HEK293 (cell line): Measurements from ENCODE around the gene SIK3.

Source experiments
- CTCF ChIA-PET: fragments of 350-600 bp; formaldehyde crosslinking; extraction: SDS; loops from one replicate; lab custom pipeline; 2021; ENCODE audit warnings: antibody characterized with exemption; lab: Yijun Ruan, JAX
- POLR2A ChIA-PET: fragments of 300-600 bp; formaldehyde crosslinking; extraction: SDS; loops from one replicate; lab custom pipeline; 2020; ENCODE audit warnings: antibody characterized with exemption, inconsistent platforms; lab: Yijun Ruan, JAX
- H3K27ac ChIP-seq: fragments of 200-500 bp; sonication (Bioruptor generic); 2 replicates; pipeline ENCODE4 v1.5.1; 2014; ENCODE audit warnings: low read depth, low read length, control low read depth, inconsistent platforms; ENCODE audit errors: extremely low read depth
- H3K36me3 ChIP-seq, 2 experiments: fragments of 200-500 bp in 1 of 2; sonication (Bioruptor generic) in 1 of 2; 1 replicate in 1 of 2; 2 replicates in 1 of 2; pipeline ENCODE4 v1.5.1; 2014 to 2017; ENCODE audit warnings: inconsistent platforms in 2 of 2, low read length in 2 of 2; ENCODE audit not compliant: control insufficient read depth in 2 of 2, insufficient read depth in 1 of 2
- H3K4me1 ChIP-seq: fragments of 200-500 bp; sonication (Bioruptor generic); 2 replicates; pipeline ENCODE4 v1.5.1; 2014; ENCODE audit warnings: mild to moderate bottlenecking, low read length, inconsistent platforms; ENCODE audit not compliant: control insufficient read depth, insufficient read depth
- H3K4me3 ChIP-seq: 2 replicates; pipeline ENCODE4 v1.5.1; 2011; ENCODE audit warnings: low read depth, mild to moderate bottlenecking, control low read depth, low read length, moderate library complexity
- H3K9me3 ChIP-seq: fragments of 200-500 bp; sonication (Bioruptor generic); 2 replicates; pipeline ENCODE4 v1.5.1; 2014; ENCODE audit warnings: low read depth, low read length, inconsistent platforms; ENCODE audit not compliant: control insufficient read depth, insufficient read depth
- ATF2 ChIP-seq: fragments of 450-650 bp; formaldehyde crosslinking; IDR thresholded peaks from 2 replicates; pipeline ENCODE4 v1.5.1; 2016; ENCODE audit warnings: missing biosample characterization, missing genetic modification characterization, low read depth
- BCL11B ChIP-seq: fragments of 450-650 bp; formaldehyde crosslinking; IDR thresholded peaks from 2 replicates; pipeline ENCODE4 v1.5.1; 2016; ENCODE audit warnings: low read depth, missing biosample characterization, missing genetic modification characterization
- FEZF1 ChIP-seq: fragments of 450-650 bp; formaldehyde crosslinking; IDR thresholded peaks from 2 replicates; pipeline ENCODE4 v1.5.1; 2016; ENCODE audit warnings: missing biosample characterization, missing genetic modification characterization
- GLIS2 ChIP-seq: fragments of 450-650 bp; formaldehyde crosslinking; IDR thresholded peaks from 2 replicates; pipeline ENCODE4 v1.5.1; 2016; ENCODE audit warnings: missing biosample characterization, missing genetic modification characterization
- HOXA7 ChIP-seq: sonication (generic); formaldehyde crosslinking; IDR thresholded peaks from 2 replicates; pipeline ENCODE4 v1.8.1; 2022; ENCODE audit warnings: missing genetic modification reagents, borderline replicate concordance
- HOXD13 ChIP-seq: sonication (generic); formaldehyde crosslinking; IDR thresholded peaks from 2 replicates; pipeline ENCODE4 v1.8.0; 2022; ENCODE audit warnings: missing genetic modification reagents, borderline replicate concordance
- KLF1 ChIP-seq: fragments of 450-650 bp; formaldehyde crosslinking; IDR thresholded peaks from 2 replicates; pipeline ENCODE4 v1.5.1; 2016; ENCODE audit warnings: missing biosample characterization, missing genetic modification characterization
- KLF9 ChIP-seq: fragments of 450-650 bp; formaldehyde crosslinking; IDR thresholded peaks from 2 replicates; pipeline ENCODE4 v1.5.1; 2016; ENCODE audit warnings: missing biosample characterization, missing genetic modification characterization, low read depth
- PRDM1 ChIP-seq: fragments of 450-650 bp; formaldehyde crosslinking; IDR thresholded peaks from 2 replicates; pipeline ENCODE4; 2016; ENCODE audit warnings: missing biosample characterization, missing genetic modification characterization
- PRDM6 ChIP-seq: fragments of 450-650 bp; formaldehyde crosslinking; IDR thresholded peaks from 2 replicates; pipeline ENCODE4 v1.5.1; 2017; ENCODE audit warnings: missing biosample characterization, missing genetic modification characterization
- SCRT1 ChIP-seq: fragments of 450-650 bp; formaldehyde crosslinking; IDR thresholded peaks from 2 replicates; pipeline ENCODE4 v1.5.1; 2016; ENCODE audit warnings: missing biosample characterization, missing genetic modification characterization, borderline replicate concordance
- ZBTB17 ChIP-seq: fragments of 450-650 bp; formaldehyde crosslinking; IDR thresholded peaks from 2 replicates; pipeline ENCODE4 v1.5.1; 2016; ENCODE audit warnings: missing biosample characterization, missing genetic modification characterization
- ZBTB6 ChIP-seq: fragments of 450-650 bp; formaldehyde crosslinking; IDR thresholded peaks from 2 replicates; pipeline ENCODE4 v1.5.1; 2017; ENCODE audit warnings: missing biosample characterization, missing genetic modification characterization
- ZBTB7A ChIP-seq: fragments of 450-650 bp; formaldehyde crosslinking; IDR thresholded peaks from 2 replicates; pipeline ENCODE4 v1.5.1; 2016; ENCODE audit warnings: low read depth, missing biosample characterization, missing genetic modification characterization
- ZFHX2 ChIP-seq: fragments of 450-650 bp; formaldehyde crosslinking; conservative IDR thresholded peaks from 2 replicates; pipeline ENCODE4 v1.5.1; 2016; ENCODE audit warnings: missing biosample characterization, missing genetic modification characterization
- ZNF148 ChIP-seq: fragments of 450-650 bp; formaldehyde crosslinking; IDR thresholded peaks from 2 replicates; pipeline ENCODE4 v1.5.0; 2017; ENCODE audit warnings: missing biosample characterization, missing genetic modification characterization, borderline replicate concordance
- ZNF174 ChIP-seq: fragments of 450-650 bp; formaldehyde crosslinking; IDR thresholded peaks from 2 replicates; pipeline ENCODE4 v1.5.0; 2017; ENCODE audit warnings: missing biosample characterization, mild to moderate bottlenecking, missing genetic modification characterization
- ZNF175 ChIP-seq: fragments of 450-650 bp; formaldehyde crosslinking; IDR thresholded peaks from 2 replicates; pipeline ENCODE4 v1.5.1; 2016; ENCODE audit warnings: missing biosample characterization, missing genetic modification characterization
- ZNF248 ChIP-seq: fragments of 450-650 bp; formaldehyde crosslinking; IDR thresholded peaks from 2 replicates; pipeline ENCODE4 v1.5.1; 2017; ENCODE audit warnings: missing biosample characterization, missing genetic modification characterization
- ZNF37A ChIP-seq: fragments of 450-650 bp; IDR thresholded peaks from 2 replicates; pipeline ENCODE4 v1.5.1; 2018; ENCODE audit warnings: missing biosample characterization, missing genetic modification characterization
- ZNF654 ChIP-seq: fragments of 450-650 bp; formaldehyde crosslinking; IDR thresholded peaks from 2 replicates; pipeline ENCODE4 v1.5.1; 2016; ENCODE audit warnings: low read depth, missing biosample characterization, missing genetic modification characterization
- ZNF677 ChIP-seq: fragments of 450-650 bp; IDR thresholded peaks from 2 replicates; pipeline ENCODE4 v1.5.0; 2018; ENCODE audit warnings: missing biosample characterization, mild to moderate bottlenecking, missing genetic modification characterization, moderate library complexity
- ZNF692 ChIP-seq: fragments of 450-650 bp; formaldehyde crosslinking; IDR thresholded peaks from 2 replicates; pipeline ENCODE4 v1.5.1; 2016; ENCODE audit warnings: missing biosample characterization, missing genetic modification characterization
- ZNF776 ChIP-seq: fragments of 450-650 bp; formaldehyde crosslinking; IDR thresholded peaks from 2 replicates; pipeline ENCODE4 v1.5.0; 2017; ENCODE audit warnings: missing biosample characterization, missing genetic modification characterization, borderline replicate concordance

Gene SIK3

GRCh38 chr11:116958246-116958645 is 140.0 kb downstream of the SIK3 start:
- no peak overlapping the region for H3K27ac ChIP-seq
- H3K4me1 ChIP-seq, result peaks cover 3% of the 10 kb centered on the region
- CTCF ChIA-PET, result interaction anchor here (0.6 to 0.8 kb wide), 3 partner anchors 26 to 263 kb away, joined by 4 read pairs; no protein-coding TSS in a partner anchor
- peaks cover 0 to 11% of the 10 kb centered on the region in 2 experiments; a peak in 1 of 3 replicates for H3K36me3 ChIP-seq
- H3K4me3 ChIP-seq, result no peak overlapping the region
- TF ChIP-seq PRDM1 (tag by site-specific recombination) (0 out of 2 replicates have a peak, but pooled peaks have one; percentile 25), ZNF37A (tag by site-specific recombination) (no peak), HOXA7 (CRISPR knock-in tag) (no peak), ZBTB17 (tag by site-specific recombination) (0 out of 2 replicates have a peak, but pooled peaks have one; percentile 17), SCRT1 (tag by site-specific recombination) (no peak), KLF1 (tag by site-specific recombination) (peak; percentile 68), ZBTB7A (tag by site-specific recombination) (no peak), ZBTB6 (tag by site-specific recombination) (no peak), KLF9 (tag by site-specific recombination) (no peak)
- TF ChIP-seq, all 188 proteins: peak for 3
- H3K9me3 ChIP-seq, result no peaks in the 10 kb centered on the region
- POLR2A ChIA-PET, result interaction anchor here (0.6 kb wide), 2 partner anchors 20 to 186 kb away, joined by 4 read pairs; no protein-coding TSS in a partner anchor

- no peaks in the 10 kb centered on the region for H3K9me3 ChIP-seq
- H3K4me3 ChIP-seq, result no peak overlapping the region
- H3K36me3 ChIP-seq, result peaks cover 0 to 13% of the 10 kb centered on the region in 2 experiments; a peak in 1 of 3 replicates
- H3K4me1 ChIP-seq, result peaks cover under 1% of the 10 kb centered on the region
- no peak for TF ChIP-seq GLIS2 (tag by site-specific recombination)
- no peak for TF ChIP-seq FEZF1 (tag by site-specific recombination)
- no peak for TF ChIP-seq ZNF175
- H3K27ac ChIP-seq, result no peak overlapping the region
- CTCF ChIA-PET, result no interaction called here
- POLR2A ChIA-PET, result no interaction called here
These were observed 142.3 kb downstream of the SIK3 start for GRCh38 chr11:116955949-116956348.

GRCh38 chr11:116955548-116955947 is 142.7 kb downstream of the SIK3 start:
- CTCF ChIA-PET, result interaction anchor here (0.6 to 0.7 kb wide), 2 partner anchors 9 to 47 kb away, joined by 3 to 4 read pairs; no protein-coding TSS in a partner anchor
- no peaks in the 10 kb centered on the region for H3K9me3 ChIP-seq
- H3K4me3 ChIP-seq, result no peak overlapping the region
- POLR2A ChIA-PET, result no interaction called here
- no peaks in the 10 kb centered on the region for H3K4me1 ChIP-seq
- H3K36me3 ChIP-seq, result peaks cover 0 to 15% of the 10 kb centered on the region in 2 experiments; a peak in 1 of 3 replicates
- H3K27ac ChIP-seq, result no peak overlapping the region
- TF ChIP-seq ATF2 (tag by site-specific recombination), result no peak
- TF ChIP-seq ZNF776, result no peak
- no peak for TF ChIP-seq KLF9 (tag by site-specific recombination)
- TF ChIP-seq ZNF148 (tag by site-specific recombination), result no peak
- no peak for TF ChIP-seq ZNF654 (tag by site-specific recombination)
- no peak for TF ChIP-seq HOXD13
- TF ChIP-seq BCL11B (tag by site-specific recombination), result no peak
- TF ChIP-seq ZNF248 (tag by site-specific recombination), result no peak
- TF ChIP-seq ZFHX2 (tag by site-specific recombination), result no peak
- TF ChIP-seq PRDM6 (tag by site-specific recombination), result no peak
- no peak for TF ChIP-seq ZNF677 (tag by site-specific recombination)
- no peak for TF ChIP-seq ZNF174 (tag by site-specific recombination)
- no peak for TF ChIP-seq ZNF692
